ENCODE data around the gene FEM1A. TPM values are rescaled to one million over a fixed set of nuclear protein-coding genes. Genes with fewer than 3 reads are reported as not detected.
"Not testable (repeated sequence)": the region's sequence is repeated elsewhere in the genome, so short reads cannot be mapped to it uniquely, and the experiment has no call there.

The FEM1A gene
- total and polyA plus RNA-seq, 2 of the 8 experiments (the other 6 are each of a cell fraction or from before 2014, with no cell fraction given): 6.7 to 16.1 TPM

DNA sequence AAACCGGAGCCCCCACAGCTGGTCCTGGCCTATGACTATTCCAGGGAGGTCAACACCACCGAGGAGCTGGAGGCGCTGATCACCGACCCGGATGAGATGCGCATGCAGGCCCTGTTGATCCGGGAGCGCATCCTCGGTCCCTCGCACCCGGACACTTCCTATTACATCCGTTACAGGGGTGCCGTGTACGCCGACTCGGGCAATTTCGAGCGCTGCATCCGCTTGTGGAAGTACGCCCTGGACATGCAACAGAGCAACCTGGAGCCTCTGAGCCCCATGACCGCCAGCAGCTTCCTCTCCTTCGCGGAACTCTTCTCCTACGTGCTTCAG, 1.3 kb downstream of the FEM1A start:
- not testable (repeated sequence) for H3K9ac ChIP-seq (replicated peaks in 1 of 4; ENCODE audit: extremely low read depth in 1 of 4, low read depth in 3 of 4, low read length in 3 of 4); H2AK5ac ChIP-seq (ENCODE audit: low read depth, low read length); H3K27ac ChIP-seq (ENCODE audit: low read depth, low read length); H3K79me1 ChIP-seq (ENCODE audit: low read depth, low read length); H4K91ac ChIP-seq (replicated peaks; ENCODE audit: insufficient read length, low read length); H2BK12ac ChIP-seq (ENCODE audit: low read depth, low read length); H2BK20ac ChIP-seq (ENCODE audit: low read length); H3K18ac ChIP-seq (ENCODE audit: extremely low read depth, low read length); H3K56ac ChIP-seq (replicated peaks; ENCODE audit: insufficient read length, low read depth, low read length); DNase-seq (ENCODE audit: low read depth in 1 of 2, low spot score in 2 of 2); H3K4me1 ChIP-seq (replicated peaks in 1 of 4; ENCODE audit: control insufficient read depth in 3 of 4, insufficient read depth in 4 of 4, low read length in 3 of 4); H4K20me1 ChIP-seq (replicated peaks in 1 of 2; ENCODE audit: control insufficient read depth in 1 of 2, insufficient read depth in 2 of 2, low read length in 2 of 2); H2AFZ ChIP-seq (ENCODE audit: low read length); FAIRE-seq; H3K14ac ChIP-seq (ENCODE audit: insufficient read length); H3K23ac ChIP-seq (ENCODE audit: insufficient read length); H3K4ac ChIP-seq (replicated peaks; ENCODE audit: insufficient read length, low read depth, low read length); H4K5ac ChIP-seq (ENCODE audit: insufficient read length, low read depth, low read length); H2BK120ac ChIP-seq (replicated peaks; ENCODE audit: low read depth, low read length); H3K27me3 ChIP-seq (replicated peaks in 1 of 4; ENCODE audit: control insufficient read depth in 3 of 4, extremely low read depth in 1 of 4, insufficient read depth in 3 of 4, low read length in 3 of 4); H2BK5ac ChIP-seq (ENCODE audit: low read depth, low read length); H3K9me3 ChIP-seq (ENCODE audit: insufficient read depth in 2 of 2, low read depth in 1 of 2, low read length in 1 of 2); H3K23me2 ChIP-seq (ENCODE audit: low read depth, low read length); H2BK15ac ChIP-seq (ENCODE audit: low read length)
- H3K4me3 ChIP-seq (ENCODE audit: extremely low read depth in 1 of 4, insufficient read depth in 2 of 4, low read depth in 3 of 4, low read length in 4 of 4): peak overlapping the region; percentile 80 to 86 (median 83); a peak in 5 of 8 replicates
- peaks cover 3 to 35% of the 10 kb centered on the region in 2 experiments; a peak in 3 of 4 replicates for H3K79me2 ChIP-seq (ENCODE audit: control insufficient read depth in 1 of 2, insufficient read depth in 2 of 2, low read length in 2 of 2)
- ChIA-PET CTCF (ENCODE audit: partially characterized antibody) (interaction anchor here (1.1 to 8.7 kb wide), 4 partner anchors 10 to 60 kb away, joined by 3 to 212 read pairs (median 22); no protein-coding TSS in a partner anchor), POLR2A (ENCODE audit: partially characterized antibody) (interaction anchor here (1.8 to 2.9 kb wide), 3 partner anchors 8 to 56 kb away, joined by 6 to 16 read pairs (median 16); no protein-coding TSS in a partner anchor)
- peak overlapping the region; percentile 68; the same call in 1 of the 2 replicates for H4K8ac ChIP-seq (ENCODE audit: extremely low read depth, insufficient read depth, low read length)
- peak overlapping the region; percentile 82 to 88; a peak in 3 of 4 replicates for H3K4me2 ChIP-seq (ENCODE audit: insufficient read depth in 1 of 2, low read depth in 2 of 2, low read length in 2 of 2)
- WGBS, 2 experiments (ENCODE audit: extremely low coverage in 1 of 2, insufficient coverage in 1 of 2, insufficient read length in 1 of 2, insufficient replicate concordance in 2 of 2, low coverage in 1 of 2, low lambda C conversion rate in 2 of 2, missing lambda C conversion rate in 1 of 2): 93% methylated on average over 24 of the region's 24 CpGs; no CpG with 5 or more reads in 1 of the 2 experiments
- peaks cover 5 to 28% (median 10%) of the 10 kb centered on the region in 4 experiments; a peak in 7 of 8 replicates for H3K36me3 ChIP-seq (ENCODE audit: control insufficient read depth in 2 of 4, insufficient read depth in 4 of 4, low read length in 3 of 4)

DNA sequence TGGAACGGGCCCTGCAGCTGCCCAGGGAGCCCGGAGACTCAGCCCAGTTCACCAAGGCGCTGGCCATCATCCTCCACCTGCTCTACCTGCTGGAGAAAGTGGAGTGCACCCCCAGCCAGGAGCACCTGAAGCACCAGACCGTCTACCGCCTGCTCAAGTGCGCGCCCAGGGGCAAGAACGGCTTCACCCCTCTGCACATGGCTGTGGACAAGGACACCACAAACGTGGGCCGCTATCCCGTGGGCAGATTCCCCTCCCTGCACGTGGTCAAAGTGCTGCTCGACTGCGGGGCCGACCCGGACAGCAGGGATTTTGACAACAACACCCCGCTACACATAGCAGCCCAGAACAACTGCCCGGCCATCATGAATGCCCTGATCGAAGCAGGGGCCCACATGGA, 1.7 kb downstream of the FEM1A start:
- peaks cover 3 to 35% of the 10 kb centered on the region in 2 experiments; a peak in 3 of 4 replicates for H3K79me2 ChIP-seq (ENCODE audit: control insufficient read depth in 1 of 2, insufficient read depth in 2 of 2, low read length in 2 of 2)
- POLR2A ChIA-PET (ENCODE audit: partially characterized antibody): interaction anchor here (1.8 kb wide), 1 partner anchor 56 kb away, joined by 6 read pairs; no protein-coding TSS in a partner anchor

More for the DNA sequence above, 1.7 kb downstream of the FEM1A start:
- CTCF ChIA-PET (ENCODE audit: partially characterized antibody): interaction anchor here (1.1 to 8.7 kb wide), 2 partner anchors 14 to 60 kb away, joined by 3 to 212 read pairs; no protein-coding TSS in a partner anchor
- H3K9ac ChIP-seq (replicated peaks in 1 of 4; ENCODE audit: extremely low read depth in 1 of 4, low read depth in 3 of 4, low read length in 3 of 4); H4K8ac ChIP-seq (ENCODE audit: extremely low read depth, insufficient read depth, low read length); H2BK12ac ChIP-seq (ENCODE audit: low read depth, low read length); H3K4me1 ChIP-seq (replicated peaks in 1 of 4; ENCODE audit: control insufficient read depth in 3 of 4, insufficient read depth in 4 of 4, low read length in 3 of 4); H3K56ac ChIP-seq (replicated peaks; ENCODE audit: insufficient read length, low read depth, low read length); H2BK20ac ChIP-seq (ENCODE audit: low read length); H4K91ac ChIP-seq (replicated peaks; ENCODE audit: insufficient read length, low read length); H3K18ac ChIP-seq (ENCODE audit: extremely low read depth, low read length); H4K20me1 ChIP-seq (replicated peaks in 1 of 2; ENCODE audit: control insufficient read depth in 1 of 2, insufficient read depth in 2 of 2, low read length in 2 of 2); H2BK120ac ChIP-seq (replicated peaks; ENCODE audit: low read depth, low read length); H3K4ac ChIP-seq (replicated peaks; ENCODE audit: insufficient read length, low read depth, low read length); H2BK5ac ChIP-seq (ENCODE audit: low read depth, low read length); H2BK15ac ChIP-seq (ENCODE audit: low read length); H3K23me2 ChIP-seq (ENCODE audit: low read depth, low read length); H3K27me3 ChIP-seq (replicated peaks in 1 of 4; ENCODE audit: control insufficient read depth in 3 of 4, extremely low read depth in 1 of 4, insufficient read depth in 3 of 4, low read length in 3 of 4); H3K14ac ChIP-seq (ENCODE audit: insufficient read length); DNase-seq (ENCODE audit: low read depth in 1 of 2, low spot score in 2 of 2); FAIRE-seq; H3K27ac ChIP-seq (ENCODE audit: low read depth, low read length); H2AFZ ChIP-seq (ENCODE audit: low read length); H3K79me1 ChIP-seq (ENCODE audit: low read depth, low read length); H4K5ac ChIP-seq (ENCODE audit: insufficient read length, low read depth, low read length); H2AK5ac ChIP-seq (ENCODE audit: low read depth, low read length); H3K9me3 ChIP-seq (ENCODE audit: insufficient read depth in 2 of 2, low read depth in 1 of 2, low read length in 1 of 2); H3K23ac ChIP-seq (ENCODE audit: insufficient read length): not testable (repeated sequence)
- Histone ChIP-seq H3K4me2 (ENCODE audit: insufficient read depth in 1 of 2, low read depth in 2 of 2, low read length in 2 of 2) (peak overlapping the region in 1 of 2 experiments; percentile 82; a peak in 2 of 4 replicates), H3K4me3 (ENCODE audit: extremely low read depth in 1 of 4, insufficient read depth in 2 of 4, low read depth in 3 of 4, low read length in 4 of 4) (0 out of 8 replicates have a peak overlapping the region, but pooled peaks of 1 of the 4 experiments have one; percentile 86), H3K36me3 (ENCODE audit: control insufficient read depth in 2 of 4, insufficient read depth in 4 of 4, low read length in 3 of 4) (peaks cover 5 to 28% (median 10%) of the 10 kb centered on the region in 4 experiments; a peak in 7 of 8 replicates)
- 97% methylated on average over 18 of the region's 19 CpGs; no CpG with 5 or more reads in 1 of the 2 experiments for WGBS, 2 experiments (ENCODE audit: extremely low coverage in 1 of 2, insufficient coverage in 1 of 2, insufficient read length in 1 of 2, insufficient replicate concordance in 2 of 2, low coverage in 1 of 2, low lambda C conversion rate in 2 of 2, missing lambda C conversion rate in 1 of 2)

Data from H1 (cell line).